Calu3 (cell line): ENCODE results near the gene ZNF428. TPM values are rescaled to one million over a fixed set of nuclear protein-coding genes. Genes with fewer than 3 reads are reported as not detected.

Experiments
- Bru-seq: library from RNA; stranded (reverse); fragments of 400-500 nt; gene quantifications from one replicate; lab custom pipeline; 2021; lab: Mats Ljungman, UMichigan
- BruChase-seq, 2 experiments: library from RNA; stranded (reverse); fragments of 400-500 nt; gene quantifications; one replicate each; lab custom pipeline; 2021; lab: Mats Ljungman, UMichigan
- BruUV-seq: library from RNA; stranded (reverse); fragments of 400-500 nt; replicated peaks from 2 replicates; lab custom pipeline; 2021; lab: Mats Ljungman, UMichigan
- CTCF ChIA-PET: fragments of 300-600 bp; sonication (Branson Sonifier 250); formaldehyde crosslinking; loops from one replicate; lab custom pipeline; 2022; ENCODE audit warnings: antibody characterized with exemption; lab: Charles Lee
- DNase-seq: peaks from one replicate; pipeline ENCODE4 v3.0.0; 2022
- H3K27ac Mint-ChIP-seq: one replicate; pipeline ENCODE4 v1.8.0; 2022; ENCODE audit warnings: mixed read lengths; ENCODE audit not compliant: unreplicated experiment
- H3K27me3 Mint-ChIP-seq: one replicate; pipeline ENCODE4 v1.8.0; 2022; ENCODE audit warnings: mixed read lengths; ENCODE audit not compliant: unreplicated experiment
- H3K36me3 Mint-ChIP-seq: one replicate; pipeline ENCODE4 v1.8.0; 2022; ENCODE audit warnings: mild to moderate bottlenecking, moderate library complexity, mixed read lengths; ENCODE audit not compliant: insufficient read depth, unreplicated experiment
- H3K4me1 Mint-ChIP-seq: one replicate; pipeline ENCODE4 v1.8.0; 2022; ENCODE audit warnings: mild to moderate bottlenecking, low read depth, mixed read lengths; ENCODE audit not compliant: unreplicated experiment
- H3K4me3 Mint-ChIP-seq: one replicate; pipeline ENCODE4 v1.8.0; 2022; ENCODE audit warnings: mild to moderate bottlenecking, low read depth, moderate library complexity, mixed read lengths; ENCODE audit not compliant: unreplicated experiment
- H3K9me3 Mint-ChIP-seq: one replicate; pipeline ENCODE4 v1.8.0; 2022; ENCODE audit warnings: low read depth, mixed read lengths; ENCODE audit not compliant: unreplicated experiment
- intact Hi-C: fragments of 100-400 bp; cut with micrococcal nuclease; formaldehyde crosslinking; loops from one replicate; pipeline ENCODE4 v1.10.0; 2022; ENCODE audit not compliant: unreplicated experiment
- long read RNA-seq: library from polyadenylated mRNA; stranded (forward); transcript quantifications from one replicate; pipeline ENCODE4 v2.0.0, GENCODE V29; 2022
- total RNA-seq: library from RNA; stranded (reverse); gene quantifications from 2 replicates; pipeline ENCODE4 v1.2.3, GENCODE V29; 2022
- TF ChIP-seq, protein P1 (sequence below): fragments of 200-600 bp; IDR thresholded peaks from one replicate; pipeline ENCODE4 v1.8.0; 2022; ENCODE audit warnings: antibody characterized with exemption; ENCODE audit not compliant: unreplicated experiment

ZNF428 gene, protein sequence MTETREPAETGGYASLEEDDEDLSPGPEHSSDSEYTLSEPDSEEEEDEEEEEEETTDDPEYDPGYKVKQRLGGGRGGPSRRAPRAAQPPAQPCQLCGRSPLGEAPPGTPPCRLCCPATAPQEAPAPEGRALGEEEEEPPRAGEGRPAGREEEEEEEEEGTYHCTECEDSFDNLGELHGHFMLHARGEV
- 32.8 and 33.2 TPM in 2 replicates for total RNA-seq
- Bru-seq, nascent RNA, result percentile 53 among the genes with signal in this experiment
- percentile 62 among the genes with signal in this experiment for BruChase-seq, experiment 1, labeled RNA remaining after a 6-hour chase
- percentile 53 among the genes with signal in this experiment for BruChase-seq, experiment 2, labeled RNA remaining after a 2-hour chase
- long read RNA-seq, partial matches to known transcripts, result 1 of 14 reads
- long read RNA-seq, other reads (novel, unspliced or antisense), result 8 of 14 reads

- TF ChIP-seq, protein P1, sequence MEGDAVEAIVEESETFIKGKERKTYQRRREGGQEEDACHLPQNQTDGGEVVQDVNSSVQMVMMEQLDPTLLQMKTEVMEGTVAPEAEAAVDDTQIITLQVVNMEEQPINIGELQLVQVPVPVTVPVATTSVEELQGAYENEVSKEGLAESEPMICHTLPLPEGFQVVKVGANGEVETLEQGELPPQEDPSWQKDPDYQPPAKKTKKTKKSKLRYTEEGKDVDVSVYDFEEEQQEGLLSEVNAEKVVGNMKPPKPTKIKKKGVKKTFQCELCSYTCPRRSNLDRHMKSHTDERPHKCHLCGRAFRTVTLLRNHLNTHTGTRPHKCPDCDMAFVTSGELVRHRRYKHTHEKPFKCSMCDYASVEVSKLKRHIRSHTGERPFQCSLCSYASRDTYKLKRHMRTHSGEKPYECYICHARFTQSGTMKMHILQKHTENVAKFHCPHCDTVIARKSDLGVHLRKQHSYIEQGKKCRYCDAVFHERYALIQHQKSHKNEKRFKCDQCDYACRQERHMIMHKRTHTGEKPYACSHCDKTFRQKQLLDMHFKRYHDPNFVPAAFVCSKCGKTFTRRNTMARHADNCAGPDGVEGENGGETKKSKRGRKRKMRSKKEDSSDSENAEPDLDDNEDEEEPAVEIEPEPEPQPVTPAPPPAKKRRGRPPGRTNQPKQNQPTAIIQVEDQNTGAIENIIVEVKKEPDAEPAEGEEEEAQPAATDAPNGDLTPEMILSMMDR, result no peak
- Mint-ChIP-seq H3K36me3 (peaks cover 25% of the 10 kb centered on the region), H3K4me3 (peak within 1 kb of the TSS; percentile 94), H3K27me3 (no peaks in the 10 kb centered on the region), H3K4me1 (peaks cover 13% of the 10 kb centered on the region), H3K9me3 (no peaks in the 10 kb centered on the region), H3K27ac (peak within 1 kb of the TSS; percentile 84)
- CTCF ChIA-PET, result interaction anchor here (0.5 kb wide), 1 partner anchor 104 kb away, joined by 3 read pairs; no protein-coding TSS in a partner anchor
- DNase-seq, result peak; percentile 85
- TSS peak; percentile 73 for BruUV-seq
- intact Hi-C loops, result no loop called here
Observed at GRCh38 chr19:43619262-43620060, at the start of gene ZNF428. ZNF428 (minus strand) TSS chr19:43619629; CDS start chr19:43614304, 5,325 bp downstream.

DNA sequence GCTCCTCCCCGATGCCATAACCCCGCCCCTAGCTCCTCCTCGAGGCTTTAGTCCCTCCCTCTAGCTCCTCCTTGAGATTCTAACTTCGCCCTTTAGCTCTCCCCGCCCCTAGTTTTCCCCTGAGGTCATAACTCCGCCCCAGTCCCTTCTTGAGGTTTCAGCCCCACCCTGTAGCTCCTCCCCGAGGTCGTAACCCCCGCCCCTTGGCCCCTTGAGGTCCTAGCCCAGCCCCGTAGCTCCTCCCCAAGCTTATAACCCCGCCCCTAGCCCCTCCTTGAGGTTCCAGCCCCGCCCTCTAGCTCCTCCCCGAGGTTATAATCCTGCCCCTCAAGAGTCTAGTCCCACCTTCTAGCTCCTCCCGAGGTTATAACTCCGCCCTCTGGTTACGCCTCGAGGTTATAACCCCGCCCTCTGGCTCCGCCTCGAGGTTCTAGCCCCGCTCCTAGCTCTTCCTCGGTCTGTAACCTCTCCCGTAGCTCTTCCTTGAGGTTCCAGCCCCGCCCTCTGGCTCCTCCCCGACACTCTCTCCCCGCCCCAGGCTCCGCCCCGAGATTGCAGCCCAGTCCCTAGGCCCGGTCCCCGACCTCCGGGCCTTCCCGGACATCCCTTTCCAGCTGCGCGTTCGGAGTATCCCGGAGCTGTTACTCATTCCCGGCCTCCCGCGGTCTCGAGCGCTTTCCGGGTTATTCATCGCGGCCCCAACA is 49.1 kb upstream of the ZNF428 start:
- H3K4me1 Mint-ChIP-seq, result peaks cover 23% of the 10 kb centered on the region
- H3K36me3 Mint-ChIP-seq, result peaks cover 48% of the 10 kb centered on the region
- no TSS peak for BruUV-seq
- peak overlapping the region; percentile 72 for H3K27ac Mint-ChIP-seq
- intact Hi-C loops, result loop anchor here (2.0 to 5.0 kb wide), 2 partner anchors 32 to 54 kb away; no protein-coding TSS in a partner anchor
- TF ChIP-seq, protein P1, result no peak
- peak overlapping the region; percentile 99 for H3K4me3 Mint-ChIP-seq
- CTCF ChIA-PET, result interaction anchor here (0.5 to 2.7 kb wide), 26 partner anchors 9 to 603 kb away, joined by 3 to 31 read pairs (median 4); partner anchors contain the start of genes IRGQ, ZNF221 and ZNF576
- peaks cover 3% of the 10 kb centered on the region for H3K9me3 Mint-ChIP-seq
- H3K27me3 Mint-ChIP-seq, result no peaks in the 10 kb centered on the region
- peak; percentile 98 for DNase-seq

DNA sequence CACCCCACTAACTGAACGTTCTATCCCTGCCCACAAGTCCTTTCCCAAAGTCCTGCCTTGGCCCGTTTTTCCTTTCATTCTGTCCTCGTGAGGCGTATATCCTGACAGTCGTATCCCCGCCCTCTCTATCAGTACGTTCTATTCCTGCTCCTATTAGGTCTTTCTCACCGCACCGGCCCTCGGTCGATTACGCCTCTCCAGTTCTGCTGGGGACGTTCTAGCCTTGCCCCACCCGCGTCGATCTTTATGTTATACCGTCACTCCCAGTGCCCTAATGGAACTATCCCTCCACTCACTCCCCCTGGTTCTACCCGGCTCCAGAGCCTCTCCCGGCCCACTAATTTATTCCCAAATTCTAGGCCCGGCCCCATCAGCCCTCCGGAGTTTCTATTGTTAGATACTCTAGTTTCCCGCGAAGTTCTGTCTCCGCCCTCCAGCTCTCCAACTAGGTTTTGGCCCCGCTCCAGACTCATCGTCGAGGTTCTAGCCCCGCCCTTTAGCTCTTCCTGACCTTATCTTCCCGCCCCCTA is 48.5 kb upstream of the ZNF428 start:
- peaks cover 23% of the 10 kb centered on the region for H3K4me1 Mint-ChIP-seq
- CTCF ChIA-PET, result interaction anchor here (0.5 to 2.7 kb wide), 24 partner anchors 9 to 1890 kb away, joined by 3 to 31 read pairs (median 4); partner anchors contain the start of genes IRGQ, ZNF221 and ZNF576
- intact Hi-C loops, result loop anchor here (2.0 to 5.0 kb wide), 2 partner anchors 33 to 54 kb away; no protein-coding TSS in a partner anchor
- H3K36me3 Mint-ChIP-seq, result peaks cover 54% of the 10 kb centered on the region
- peaks cover 3% of the 10 kb centered on the region for H3K9me3 Mint-ChIP-seq
- no peaks in the 10 kb centered on the region for H3K27me3 Mint-ChIP-seq
- peak overlapping the region; percentile 72 for H3K27ac Mint-ChIP-seq
- TF ChIP-seq, protein P1, result no peak
- H3K4me3 Mint-ChIP-seq, result peak overlapping the region; percentile 99
- no peak for DNase-seq
- no TSS peak for BruUV-seq
